ENCODE measurements around the gene SLC2A11. TPM values are rescaled to one million over a fixed set of nuclear protein-coding genes. Genes with fewer than 3 reads are reported as not detected.

SLC2A11 gene
- total and polyA plus RNA-seq, 4 donors = 3.4 to 9.0 (median 4.3) TPM

- TF ChIP-seq, protein P1, sequence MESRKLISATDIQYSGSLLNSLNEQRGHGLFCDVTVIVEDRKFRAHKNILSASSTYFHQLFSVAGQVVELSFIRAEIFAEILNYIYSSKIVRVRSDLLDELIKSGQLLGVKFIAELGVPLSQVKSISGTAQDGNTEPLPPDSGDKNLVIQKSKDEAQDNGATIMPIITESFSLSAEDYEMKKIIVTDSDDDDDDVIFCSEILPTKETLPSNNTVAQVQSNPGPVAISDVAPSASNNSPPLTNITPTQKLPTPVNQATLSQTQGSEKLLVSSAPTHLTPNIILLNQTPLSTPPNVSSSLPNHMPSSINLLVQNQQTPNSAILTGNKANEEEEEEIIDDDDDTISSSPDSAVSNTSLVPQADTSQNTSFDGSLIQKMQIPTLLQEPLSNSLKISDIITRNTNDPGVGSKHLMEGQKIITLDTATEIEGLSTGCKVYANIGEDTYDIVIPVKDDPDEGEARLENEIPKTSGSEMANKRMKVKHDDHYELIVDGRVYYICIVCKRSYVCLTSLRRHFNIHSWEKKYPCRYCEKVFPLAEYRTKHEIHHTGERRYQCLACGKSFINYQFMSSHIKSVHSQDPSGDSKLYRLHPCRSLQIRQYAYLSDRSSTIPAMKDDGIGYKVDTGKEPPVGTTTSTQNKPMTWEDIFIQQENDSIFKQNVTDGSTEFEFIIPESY (IDR thresholded peaks at IDR 0.05) = no peak
- TF ChIP-seq FOXA1 (IDR thresholded peaks at IDR 0.05) = no peak
- no peak for TF ChIP-seq HNF4A (conservative IDR thresholded peaks at IDR 0.05)
- no peak for TF ChIP-seq JUND (IDR thresholded peaks at IDR 0.05)
- no peak for TF ChIP-seq FOXA2 (IDR thresholded peaks at IDR 0.05)
Observed at GRCh38 chr22:23829845-23830372, 27.8 kb upstream of the SLC2A11 start (continued).

- 90% methylated on average over 8 of the region's 8 CpGs for WGBS
- no peak overlapping the region for H3K27ac ChIP-seq (ENCODE audit: low read depth in 1 of 2, low read length in 2 of 2)
- no peaks in the 10 kb centered on the region for H3K27me3 ChIP-seq (ENCODE audit: control insufficient read depth in 4 of 4, insufficient read depth in 4 of 4, low read length in 3 of 4)
- no peaks in the 10 kb centered on the region for H3K4me1 ChIP-seq (ENCODE audit: control insufficient read depth in 4 of 4, insufficient read depth in 4 of 4, low read length in 3 of 4)
- no peak overlapping the region for H3K4me3 ChIP-seq (ENCODE audit: low read depth in 1 of 3, low read length in 3 of 3)
- TF ChIP-seq TAF1 (conservative IDR thresholded peaks at IDR 0.05) = no peak
- TF ChIP-seq HNF4G (IDR thresholded peaks at IDR 0.05) = no peak
- TF ChIP-seq, protein P2, sequence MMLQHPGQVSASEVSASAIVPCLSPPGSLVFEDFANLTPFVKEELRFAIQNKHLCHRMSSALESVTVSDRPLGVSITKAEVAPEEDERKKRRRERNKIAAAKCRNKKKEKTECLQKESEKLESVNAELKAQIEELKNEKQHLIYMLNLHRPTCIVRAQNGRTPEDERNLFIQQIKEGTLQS (IDR thresholded peaks at IDR 0.05) = no peak
- no peak for TF ChIP-seq YY1 (IDR thresholded peaks at IDR 0.05)
- TF ChIP-seq, protein P3, sequence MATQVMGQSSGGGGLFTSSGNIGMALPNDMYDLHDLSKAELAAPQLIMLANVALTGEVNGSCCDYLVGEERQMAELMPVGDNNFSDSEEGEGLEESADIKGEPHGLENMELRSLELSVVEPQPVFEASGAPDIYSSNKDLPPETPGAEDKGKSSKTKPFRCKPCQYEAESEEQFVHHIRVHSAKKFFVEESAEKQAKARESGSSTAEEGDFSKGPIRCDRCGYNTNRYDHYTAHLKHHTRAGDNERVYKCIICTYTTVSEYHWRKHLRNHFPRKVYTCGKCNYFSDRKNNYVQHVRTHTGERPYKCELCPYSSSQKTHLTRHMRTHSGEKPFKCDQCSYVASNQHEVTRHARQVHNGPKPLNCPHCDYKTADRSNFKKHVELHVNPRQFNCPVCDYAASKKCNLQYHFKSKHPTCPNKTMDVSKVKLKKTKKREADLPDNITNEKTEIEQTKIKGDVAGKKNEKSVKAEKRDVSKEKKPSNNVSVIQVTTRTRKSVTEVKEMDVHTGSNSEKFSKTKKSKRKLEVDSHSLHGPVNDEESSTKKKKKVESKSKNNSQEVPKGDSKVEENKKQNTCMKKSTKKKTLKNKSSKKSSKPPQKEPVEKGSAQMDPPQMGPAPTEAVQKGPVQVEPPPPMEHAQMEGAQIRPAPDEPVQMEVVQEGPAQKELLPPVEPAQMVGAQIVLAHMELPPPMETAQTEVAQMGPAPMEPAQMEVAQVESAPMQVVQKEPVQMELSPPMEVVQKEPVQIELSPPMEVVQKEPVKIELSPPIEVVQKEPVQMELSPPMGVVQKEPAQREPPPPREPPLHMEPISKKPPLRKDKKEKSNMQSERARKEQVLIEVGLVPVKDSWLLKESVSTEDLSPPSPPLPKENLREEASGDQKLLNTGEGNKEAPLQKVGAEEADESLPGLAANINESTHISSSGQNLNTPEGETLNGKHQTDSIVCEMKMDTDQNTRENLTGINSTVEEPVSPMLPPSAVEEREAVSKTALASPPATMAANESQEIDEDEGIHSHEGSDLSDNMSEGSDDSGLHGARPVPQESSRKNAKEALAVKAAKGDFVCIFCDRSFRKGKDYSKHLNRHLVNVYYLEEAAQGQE (IDR thresholded peaks at IDR 0.05) = no peak
- TF ChIP-seq HNF4A (conservative IDR thresholded peaks at IDR 0.05) = no peak
- TF ChIP-seq RAD21 (IDR thresholded peaks at IDR 0.05) = no peak
- no peak overlapping the region for H3K9ac ChIP-seq (ENCODE audit: low read depth in 1 of 2, low read length in 2 of 2)
- peaks cover 7 to 56% (median 9%) of the 10 kb centered on the region in 4 donors for H3K36me3 ChIP-seq (ENCODE audit: control insufficient read depth in 4 of 4, insufficient read depth in 3 of 4, low read depth in 1 of 4, low read length in 3 of 4)
- H3K9me3 ChIP-seq (ENCODE audit: control insufficient read depth in 4 of 4, low read length in 3 of 4) = no peaks in the 10 kb centered on the region
- DNase-seq (ENCODE audit: low spot score) = no peak
Observed at GRCh38 chr22:23831261-23831660, 26.4 kb upstream of the SLC2A11 start.

DNA sequence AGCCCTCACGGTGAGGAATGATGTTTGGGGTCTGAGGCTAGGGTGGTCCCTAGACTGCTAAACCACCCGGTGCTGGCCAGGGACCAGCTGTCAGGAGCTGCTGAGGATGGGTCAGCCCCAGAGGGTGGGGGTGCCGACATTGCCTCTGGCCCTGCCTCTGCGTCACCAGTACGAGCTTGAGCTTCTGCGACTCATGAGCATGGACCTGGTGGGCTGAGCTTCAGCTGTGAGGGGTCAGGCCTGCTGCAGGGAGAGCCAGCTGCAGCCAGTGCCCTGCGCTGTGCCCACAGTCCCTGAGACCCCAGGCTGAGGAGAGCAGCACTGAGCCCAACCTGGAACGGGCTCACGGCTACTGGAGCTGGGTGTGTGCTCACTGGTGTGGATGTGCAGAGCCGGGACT lies 25.9 kb upstream of the SLC2A11 start:
- Histone ChIP-seq H3K4me1 (ENCODE audit: control insufficient read depth in 4 of 4, insufficient read depth in 4 of 4, low read length in 3 of 4) (no peaks in the 10 kb centered on the region), H3K4me3 (ENCODE audit: low read depth in 1 of 3, low read length in 3 of 3) (no peak overlapping the region), H3K27me3 (ENCODE audit: control insufficient read depth in 4 of 4, insufficient read depth in 4 of 4, low read length in 3 of 4) (no peaks in the 10 kb centered on the region), H3K9ac (ENCODE audit: low read depth in 1 of 2, low read length in 2 of 2) (no peak overlapping the region), H3K27ac (ENCODE audit: low read depth in 1 of 2, low read length in 2 of 2) (no peak overlapping the region), H3K9me3 (ENCODE audit: control insufficient read depth in 4 of 4, low read length in 3 of 4) (no peaks in the 10 kb centered on the region), H3K36me3 (ENCODE audit: control insufficient read depth in 4 of 4, insufficient read depth in 3 of 4, low read depth in 1 of 4, low read length in 3 of 4) (peaks cover 3 to 51% (median 9%) of the 10 kb centered on the region in 4 donors)
- TF ChIP-seq FOXA2 (IDR thresholded peaks at IDR 0.05) (no peak), FOXA1 (IDR thresholded peaks at IDR 0.05) (no peak), RAD21 (IDR thresholded peaks at IDR 0.05) (no peak), TAF1 (conservative IDR thresholded peaks at IDR 0.05) (no peak), NR2F2 (IDR thresholded peaks at IDR 0.05) (no peak), EGR1 (IDR thresholded peaks at IDR 0.05; ENCODE audit: low read depth in 2 of 2) (no peak), SP1 (IDR thresholded peaks at IDR 0.05) (no peak), YY1 (IDR thresholded peaks at IDR 0.05) (no peak), HNF4A (conservative IDR thresholded peaks at IDR 0.05) (no peak)
- TF ChIP-seq, protein P2 (IDR thresholded peaks at IDR 0.05) = no peak
- TF ChIP-seq, protein P3 (IDR thresholded peaks at IDR 0.05) = no peak
- TF ChIP-seq, protein P4, sequence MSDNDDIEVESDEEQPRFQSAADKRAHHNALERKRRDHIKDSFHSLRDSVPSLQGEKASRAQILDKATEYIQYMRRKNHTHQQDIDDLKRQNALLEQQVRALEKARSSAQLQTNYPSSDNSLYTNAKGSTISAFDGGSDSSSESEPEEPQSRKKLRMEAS (IDR thresholded peaks at IDR 0.05) = no peak
- TF ChIP-seq, protein P1 (IDR thresholded peaks at IDR 0.05) = no peak
- no peak for DNase-seq (ENCODE audit: low spot score)
- WGBS = 94% methylated on average over 10 of the region's 10 CpGs

Measured in liver (tissue), 9 donors.